Thyroid gland (tissue), 4 donors: Measurements from ENCODE around the gene DOCK2.

ENCODE experiments used
- POLR2A ChIP-seq, 2 donors: fragments of 450-650 bp; IDR thresholded peaks; one replicate each; pipeline ENCODE4 v1.6.1; 2017; ENCODE audit warnings: antibody characterized with exemption in 2 of 2, mild to moderate bottlenecking in 2 of 2, moderate library complexity in 1 of 2
- TF ChIP-seq, protein P1 (sequence below), 6 experiments: fragments of 200-600 bp in 3 of 6; fragments of 450-650 bp in 3 of 6; sonication (generic) in 3 of 6; IDR thresholded peaks; one replicate each; pipeline ENCODE4 v1.5.1; 2016 to 2019; ENCODE audit warnings: antibody characterized with exemption in 6 of 6, mild to moderate bottlenecking in 2 of 6, inconsistent platforms in 1 of 6, moderate library complexity in 1 of 6

DNA sequence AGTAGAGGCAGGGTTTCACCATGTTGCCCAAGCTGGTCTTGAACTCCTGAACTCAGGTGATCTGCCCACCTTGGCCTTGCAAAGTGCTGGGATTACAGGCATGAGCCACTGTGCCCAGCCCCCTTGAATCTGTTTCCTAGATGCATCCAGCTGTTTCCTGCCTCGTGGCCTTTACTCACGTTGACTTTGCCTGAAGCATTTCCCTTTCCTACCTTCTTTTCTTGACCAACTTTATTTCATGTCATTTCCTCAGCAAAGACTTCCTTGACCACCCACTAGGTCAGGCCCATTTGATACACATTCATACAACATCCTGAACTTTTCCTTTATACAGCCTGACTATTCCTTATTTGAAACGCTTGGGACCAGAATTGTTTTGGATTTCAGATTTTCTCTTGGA, 51.0 kb downstream of the DOCK2 start:
- no peak for TF ChIP-seq POLR2A (IDR thresholded peaks at IDR 0.05)
- TF ChIP-seq, protein P1, sequence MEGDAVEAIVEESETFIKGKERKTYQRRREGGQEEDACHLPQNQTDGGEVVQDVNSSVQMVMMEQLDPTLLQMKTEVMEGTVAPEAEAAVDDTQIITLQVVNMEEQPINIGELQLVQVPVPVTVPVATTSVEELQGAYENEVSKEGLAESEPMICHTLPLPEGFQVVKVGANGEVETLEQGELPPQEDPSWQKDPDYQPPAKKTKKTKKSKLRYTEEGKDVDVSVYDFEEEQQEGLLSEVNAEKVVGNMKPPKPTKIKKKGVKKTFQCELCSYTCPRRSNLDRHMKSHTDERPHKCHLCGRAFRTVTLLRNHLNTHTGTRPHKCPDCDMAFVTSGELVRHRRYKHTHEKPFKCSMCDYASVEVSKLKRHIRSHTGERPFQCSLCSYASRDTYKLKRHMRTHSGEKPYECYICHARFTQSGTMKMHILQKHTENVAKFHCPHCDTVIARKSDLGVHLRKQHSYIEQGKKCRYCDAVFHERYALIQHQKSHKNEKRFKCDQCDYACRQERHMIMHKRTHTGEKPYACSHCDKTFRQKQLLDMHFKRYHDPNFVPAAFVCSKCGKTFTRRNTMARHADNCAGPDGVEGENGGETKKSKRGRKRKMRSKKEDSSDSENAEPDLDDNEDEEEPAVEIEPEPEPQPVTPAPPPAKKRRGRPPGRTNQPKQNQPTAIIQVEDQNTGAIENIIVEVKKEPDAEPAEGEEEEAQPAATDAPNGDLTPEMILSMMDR (IDR thresholded peaks at IDR 0.05) = no peak
